Liver (tissue), 3 donors: Measurements from ENCODE around the gene UBE2D4.

Source experiments
- JUND ChIP-seq, 2 donors: IDR thresholded peaks; 2 replicates each; pipeline ENCODE4 v1.6.1; 2016; ENCODE audit warnings: antibody characterized with exemption in 2 of 2
- RAD21 ChIP-seq, 2 donors: IDR thresholded peaks; 2 replicates each; pipeline ENCODE4 v1.6.1; 2016; ENCODE audit warnings: antibody characterized with exemption in 2 of 2, mild to moderate bottlenecking in 2 of 2
- TAF1 ChIP-seq: conservative IDR thresholded peaks from 2 replicates; pipeline ENCODE4 v1.6.1; 2016; ENCODE audit warnings: antibody characterized with exemption, mild to moderate bottlenecking
- TF ChIP-seq, protein P1 (sequence below): fragments of 150-350 bp; IDR thresholded peaks from 2 replicates; pipeline ENCODE4 v1.5.1; 2017; ENCODE audit warnings: improper control_type of control experiment, low read depth, low read length; ENCODE audit not compliant: missing input control
- TF ChIP-seq, protein P2 (sequence below): IDR thresholded peaks from 2 replicates; pipeline ENCODE4 v1.6.1; 2016; ENCODE audit warnings: antibody characterized with exemption
- donor health status: healthy.
- donor health status: healthy.

DNA sequence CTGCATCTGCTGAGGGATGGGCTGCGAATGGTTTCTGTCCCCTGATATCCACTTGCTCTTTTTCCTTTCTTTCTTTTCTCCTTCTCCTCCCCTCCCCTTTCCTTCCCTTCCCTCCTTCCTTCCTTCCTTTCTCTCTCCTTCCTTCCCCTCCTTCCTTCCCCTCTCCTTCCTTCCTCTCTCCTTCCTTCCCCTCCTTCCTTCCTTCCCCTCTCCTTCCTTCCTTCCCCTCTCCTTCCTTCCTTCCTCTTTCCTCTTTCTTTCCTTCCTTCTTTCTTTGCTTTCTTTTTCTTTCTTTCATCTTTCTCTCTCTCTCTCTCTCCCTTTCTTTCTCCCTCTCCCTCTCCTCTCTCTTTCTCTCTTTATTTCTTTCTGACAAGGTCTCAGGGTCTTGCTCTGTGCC is 51.3 kb downstream of the UBE2D4 start:
- TF ChIP-seq JUND (IDR thresholded peaks at IDR 0.05) (no peak), RAD21 (IDR thresholded peaks at IDR 0.05) (no peak), TAF1 (no peak)
- TF ChIP-seq, protein P1, sequence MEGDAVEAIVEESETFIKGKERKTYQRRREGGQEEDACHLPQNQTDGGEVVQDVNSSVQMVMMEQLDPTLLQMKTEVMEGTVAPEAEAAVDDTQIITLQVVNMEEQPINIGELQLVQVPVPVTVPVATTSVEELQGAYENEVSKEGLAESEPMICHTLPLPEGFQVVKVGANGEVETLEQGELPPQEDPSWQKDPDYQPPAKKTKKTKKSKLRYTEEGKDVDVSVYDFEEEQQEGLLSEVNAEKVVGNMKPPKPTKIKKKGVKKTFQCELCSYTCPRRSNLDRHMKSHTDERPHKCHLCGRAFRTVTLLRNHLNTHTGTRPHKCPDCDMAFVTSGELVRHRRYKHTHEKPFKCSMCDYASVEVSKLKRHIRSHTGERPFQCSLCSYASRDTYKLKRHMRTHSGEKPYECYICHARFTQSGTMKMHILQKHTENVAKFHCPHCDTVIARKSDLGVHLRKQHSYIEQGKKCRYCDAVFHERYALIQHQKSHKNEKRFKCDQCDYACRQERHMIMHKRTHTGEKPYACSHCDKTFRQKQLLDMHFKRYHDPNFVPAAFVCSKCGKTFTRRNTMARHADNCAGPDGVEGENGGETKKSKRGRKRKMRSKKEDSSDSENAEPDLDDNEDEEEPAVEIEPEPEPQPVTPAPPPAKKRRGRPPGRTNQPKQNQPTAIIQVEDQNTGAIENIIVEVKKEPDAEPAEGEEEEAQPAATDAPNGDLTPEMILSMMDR = no peak
- TF ChIP-seq, protein P2, sequence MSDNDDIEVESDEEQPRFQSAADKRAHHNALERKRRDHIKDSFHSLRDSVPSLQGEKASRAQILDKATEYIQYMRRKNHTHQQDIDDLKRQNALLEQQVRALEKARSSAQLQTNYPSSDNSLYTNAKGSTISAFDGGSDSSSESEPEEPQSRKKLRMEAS = no peak
